Measurements from ENCODE around the gene DIPK1A. TPM values are rescaled to one million over a fixed set of nuclear protein-coding genes. Genes with fewer than 3 reads are reported as not detected.

DIPK1A gene
- total RNA-seq, 1 donor from 2014 or later = 7.3 TPM

GRCh38 chr1:92855236-92855635 is 106.0 kb downstream of the DIPK1A start:
- intact Hi-C loops (cut with micrococcal nuclease) = no loop called here
- DNase-seq (no peak), ATAC-seq (no peak)

DNA sequence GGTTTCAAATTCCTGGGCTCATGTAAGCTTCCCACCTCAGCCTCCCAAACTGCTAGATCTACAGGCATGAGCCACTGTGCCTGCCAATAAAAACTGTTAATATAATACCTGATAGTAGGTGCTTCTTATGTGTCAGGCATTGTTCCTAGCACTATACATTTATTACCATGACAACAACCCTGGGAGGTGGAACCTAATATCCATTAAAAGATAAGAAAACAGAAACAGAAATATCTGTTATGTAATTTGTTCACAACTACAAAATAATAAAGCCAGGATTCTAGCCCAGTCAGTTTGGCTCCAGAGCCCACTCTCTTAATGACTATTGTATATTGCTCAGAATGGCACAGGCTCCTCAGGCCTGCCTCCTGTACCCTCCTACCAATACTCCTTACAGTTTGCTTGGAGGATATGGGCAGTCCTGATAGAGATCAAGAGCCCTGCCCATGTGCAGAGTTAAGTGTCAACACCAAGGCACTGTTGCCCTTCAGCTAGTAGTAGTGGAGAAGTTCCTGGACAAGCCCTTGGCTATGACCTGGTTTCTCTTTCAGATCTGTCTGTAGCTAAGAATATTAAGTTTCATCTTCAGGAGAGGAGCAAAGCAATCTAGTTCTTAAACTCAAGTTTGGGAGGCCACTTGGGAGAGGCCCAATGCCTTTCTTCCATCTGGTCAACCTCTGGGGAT is 107.0 kb downstream of the DIPK1A start:
- intact Hi-C loops (cut with micrococcal nuclease) = no loop called here

DNA sequence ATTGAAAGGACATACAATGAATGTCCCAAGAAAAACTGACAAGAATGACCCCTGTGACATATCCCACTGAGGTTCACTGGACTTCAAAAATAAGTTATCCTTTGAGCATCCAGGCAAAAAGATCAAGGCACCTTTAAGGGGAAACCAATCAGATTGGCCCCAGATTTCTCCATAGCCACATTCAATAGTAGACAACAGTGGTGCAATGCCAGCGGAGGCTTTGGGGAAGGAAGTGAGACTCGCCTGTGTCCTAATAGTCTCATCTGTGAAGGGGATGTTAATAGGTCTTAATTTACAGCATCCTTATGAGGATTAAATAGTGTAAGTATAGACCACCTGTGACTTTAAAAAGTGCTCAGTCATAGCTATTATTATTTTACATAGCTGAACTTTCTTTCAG is 108.0 kb downstream of the DIPK1A start:
- no peak for ATAC-seq
- DNase-seq = no peak
- intact Hi-C loops (cut with micrococcal nuclease) = no loop called here

More for the DNA sequence above, 107.0 kb downstream of the DIPK1A start:
- no peak for ATAC-seq
- no peak for DNase-seq

- no peak for DNase-seq
- no peak for ATAC-seq
- intact Hi-C loops (cut with micrococcal nuclease) = no loop called here
Observed at GRCh38 chr1:92851729-92852128, 109.5 kb downstream of the DIPK1A start.

GRCh38 chr1:92850019-92850418 is 111.2 kb downstream of the DIPK1A start:
- intact Hi-C loops (cut with micrococcal nuclease) = no loop called here
- DNase-seq (no peak), ATAC-seq (no peak)

GRCh38 chr1:92848201-92848600 is 113.1 kb downstream of the DIPK1A start:
- intact Hi-C loops (cut with micrococcal nuclease) = no loop called here
- no peak for DNase-seq

DNA sequence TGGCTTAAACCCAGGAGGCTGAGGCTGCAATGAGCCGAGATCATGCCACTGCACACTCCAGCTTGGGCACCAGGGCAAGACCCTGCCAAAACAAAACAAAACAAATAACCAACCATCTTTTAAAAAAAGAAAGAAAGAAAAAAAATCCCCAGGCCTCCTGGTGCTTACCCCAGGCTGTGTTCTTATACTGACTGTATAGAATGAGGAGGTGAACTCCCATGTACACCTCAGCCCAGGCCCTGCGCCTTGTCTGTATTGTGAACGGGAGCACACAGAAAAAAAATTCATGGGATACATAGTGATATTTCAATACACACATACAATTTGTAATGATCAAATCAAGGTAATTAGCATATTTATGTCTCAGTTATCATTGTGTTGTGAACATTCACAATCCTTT is 115.4 kb downstream of the DIPK1A start:
- intact Hi-C loops (cut with micrococcal nuclease) = no loop called here
- no peak for ATAC-seq
- DNase-seq = no peak

More at GRCh38 chr1:92848201-92848600, 113.1 kb downstream of the DIPK1A start:
- no peak for ATAC-seq

GRCh38 chr1:92844439-92844838 is 116.8 kb downstream of the DIPK1A start:
- intact Hi-C loops (cut with micrococcal nuclease) = no loop called here
- ATAC-seq (no peak), DNase-seq (no peak)

- DNase-seq (no peak), ATAC-seq (peak; percentile 57)
- intact Hi-C loops (cut with micrococcal nuclease) = no loop called here
Observed at GRCh38 chr1:92843429-92844352, 117.6 kb downstream of the DIPK1A start.

DNA sequence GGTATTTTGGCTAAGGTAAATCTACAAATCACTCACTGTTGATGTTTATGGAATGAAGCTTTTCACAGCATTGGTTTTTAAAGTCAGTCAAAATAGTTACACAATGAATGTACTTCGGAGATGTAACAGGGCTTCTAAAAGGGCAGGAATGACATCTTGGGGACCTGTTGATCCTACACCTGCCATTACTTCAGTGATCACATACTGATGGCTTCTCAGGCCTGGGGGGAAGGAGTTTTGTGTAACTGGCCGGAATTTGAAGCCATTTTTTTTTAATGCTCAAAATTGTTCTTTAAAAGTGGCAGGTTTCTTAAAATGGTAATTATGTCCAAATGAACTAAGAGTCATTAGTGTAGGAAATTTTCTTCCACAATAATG is 118.2 kb downstream of the DIPK1A start:
- ATAC-seq = no peak
- intact Hi-C loops (cut with micrococcal nuclease) = no loop called here
- no peak for DNase-seq

- DNase-seq = no peak
- intact Hi-C loops (cut with micrococcal nuclease) = no loop called here
- no peak for ATAC-seq
Observed at GRCh38 chr1:92842082-92843045, 118.9 kb downstream of the DIPK1A start.

- intact Hi-C loops (cut with micrococcal nuclease) = no loop called here
- DNase-seq = no peak
- no peak for ATAC-seq
Observed at GRCh38 chr1:92840600-92840999, 120.7 kb downstream of the DIPK1A start.

DNA sequence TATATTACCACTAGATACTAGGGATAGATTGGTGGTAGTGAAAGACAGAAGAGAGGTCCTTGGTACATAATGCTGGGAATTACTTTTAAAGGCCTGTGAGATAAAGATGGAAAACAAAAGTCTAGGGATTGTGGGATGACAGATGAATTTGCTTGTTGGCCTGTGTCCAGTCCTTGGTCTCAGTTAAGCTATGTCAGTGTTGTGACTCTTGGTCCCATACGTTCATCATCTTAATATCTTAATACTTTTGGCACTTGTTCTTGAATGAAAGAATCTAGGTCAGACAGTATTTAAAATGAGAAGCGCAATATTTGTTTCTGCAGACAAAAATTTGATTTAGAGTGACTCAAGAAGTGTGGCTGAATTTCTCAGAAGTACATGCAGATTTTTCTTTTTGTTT is 121.8 kb downstream of the DIPK1A start:
- intact Hi-C loops (cut with micrococcal nuclease) = no loop called here
- no peak for DNase-seq
- no peak for ATAC-seq

DNA sequence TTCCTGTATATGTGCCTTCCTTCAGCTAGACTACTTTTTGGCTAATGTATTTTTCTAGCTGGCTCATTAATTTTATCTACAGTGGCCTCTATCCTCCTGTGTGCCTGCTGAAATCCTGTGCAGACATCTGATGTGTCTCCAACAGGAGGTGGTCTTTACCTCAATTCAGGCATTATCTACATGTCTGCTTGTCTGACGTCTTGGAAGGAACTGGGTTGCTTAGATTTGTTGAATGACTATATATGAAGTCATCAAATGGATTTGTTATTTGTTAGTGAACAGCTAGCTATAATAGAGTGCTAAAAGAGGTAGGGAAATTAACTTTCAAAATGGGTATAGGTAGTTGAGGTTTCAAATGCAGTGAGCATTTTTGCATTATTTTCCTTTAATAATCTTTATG is 122.7 kb downstream of the DIPK1A start:
- DNase-seq = no peak
- no peak for ATAC-seq
- intact Hi-C loops (cut with micrococcal nuclease) = no loop called here

DNA sequence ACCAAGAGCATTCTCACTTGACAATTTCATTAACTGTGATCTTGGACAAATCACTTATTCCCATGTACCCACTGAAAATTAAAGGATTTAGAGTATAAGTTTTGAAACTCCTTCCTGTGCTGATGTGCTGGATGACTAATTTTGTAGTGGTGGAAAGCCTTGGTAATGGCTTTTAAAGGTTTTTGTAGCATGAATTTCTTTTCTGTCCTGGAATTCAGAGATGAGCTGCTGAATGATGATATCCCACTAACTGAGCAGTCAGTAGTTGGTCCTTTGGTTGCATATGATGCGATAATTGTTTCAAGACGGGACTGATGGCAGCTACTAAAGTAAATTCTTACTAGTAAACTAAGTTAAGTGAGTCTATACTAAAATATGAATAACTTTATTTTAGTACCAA is 124.2 kb downstream of the DIPK1A start:
- ATAC-seq (no peak), DNase-seq (no peak)
- intact Hi-C loops (cut with micrococcal nuclease) = no loop called here

DNA sequence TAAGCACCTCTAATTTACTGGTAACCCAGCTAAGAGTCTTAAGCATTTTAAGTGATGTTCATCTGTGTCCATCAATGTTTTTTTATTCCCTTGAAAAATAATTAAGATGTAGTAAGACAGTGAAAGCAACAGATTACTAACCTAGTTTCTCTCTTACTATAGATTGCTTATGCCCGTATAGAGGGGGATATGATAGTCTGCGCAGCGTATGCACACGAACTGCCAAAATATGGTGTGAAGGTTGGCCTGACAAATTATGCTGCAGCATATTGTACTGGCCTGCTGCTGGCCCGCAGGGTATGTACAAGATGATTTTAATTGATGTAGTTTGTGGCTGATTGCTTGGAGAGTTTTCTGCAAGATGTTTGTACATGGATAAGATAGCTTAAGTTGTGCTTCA is 126.6 kb downstream of the DIPK1A start:
- ATAC-seq = no peak
- DNase-seq = no peak
- intact Hi-C loops (cut with micrococcal nuclease) = no loop called here

DNA sequence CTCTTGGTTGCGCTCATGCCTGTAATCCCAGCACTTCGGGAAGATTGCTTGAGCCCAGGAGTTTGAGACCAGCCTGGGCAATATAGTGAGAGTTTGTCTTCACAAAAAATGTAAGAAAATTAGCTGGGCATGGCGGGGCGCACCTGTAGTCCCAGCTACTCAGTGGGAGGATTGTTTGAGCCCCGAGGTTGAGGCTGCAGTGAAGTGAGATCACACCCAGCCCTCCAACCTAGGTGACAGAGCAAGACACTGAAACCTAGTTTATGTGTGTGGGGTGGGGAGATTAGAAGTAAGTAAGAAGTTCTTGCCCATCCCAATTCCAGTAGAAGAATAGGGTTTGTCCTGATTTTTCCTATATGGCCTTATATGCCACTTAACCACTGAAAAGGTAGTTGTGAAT is 127.4 kb downstream of the DIPK1A start:
- ATAC-seq (no peak), DNase-seq (no peak)
- intact Hi-C loops (cut with micrococcal nuclease) = no loop called here

- DNase-seq (no peak), ATAC-seq (peak; percentile 41)
- intact Hi-C loops (cut with micrococcal nuclease) = no loop called here
Observed at GRCh38 chr1:92832537-92833114, 128.6 kb downstream of the DIPK1A start.
